H9 (cell line): Measurements from ENCODE around the gene LRRC28. TPM values are rescaled to one million over a fixed set of nuclear protein-coding genes. Genes with fewer than 3 reads are reported as not detected.

ENCODE experiments used
- DNase-seq: peaks from one replicate; pipeline ENCODE4 v3.0.0-alpha.2; 2017
- H2AFZ ChIP-seq: one replicate; pipeline ENCODE4 v1.6.1; 2013; ENCODE audit warnings: mild to moderate bottlenecking, low read length, control low read depth, moderate library complexity
- H2AK5ac ChIP-seq: 2 replicates; pipeline ENCODE4 v1.6.1; 2013; ENCODE audit warnings: low read length, control low read depth, mixed read lengths; ENCODE audit not compliant: insufficient read length
- H2BK120ac ChIP-seq: one replicate; pipeline ENCODE4 v1.6.1; 2013; ENCODE audit warnings: low read depth, mild to moderate bottlenecking, low read length, control low read depth, inconsistent platforms; ENCODE audit not compliant: poor library complexity, severe bottlenecking
- H2BK12ac ChIP-seq: 2 replicates; pipeline ENCODE4 v1.6.1; 2013; ENCODE audit warnings: low read length, control low read depth, mixed read lengths, low read depth; ENCODE audit not compliant: insufficient read length
- H2BK15ac ChIP-seq: 2 replicates; pipeline ENCODE4 v1.6.1; 2013; ENCODE audit warnings: low read depth, low read length, control low read depth
- H2BK20ac ChIP-seq: one replicate; pipeline ENCODE4 v1.6.1; 2013; ENCODE audit warnings: low read depth, mild to moderate bottlenecking, low read length, control low read depth, inconsistent platforms; ENCODE audit not compliant: poor library complexity, severe bottlenecking
- H2BK5ac ChIP-seq: 2 replicates; pipeline ENCODE4 v1.6.1; 2013; ENCODE audit warnings: low read length, control low read depth, mixed read lengths; ENCODE audit not compliant: insufficient read length
- H3K14ac ChIP-seq: 2 replicates; pipeline ENCODE4 v1.6.1; 2013; ENCODE audit warnings: low read length, control low read depth; ENCODE audit not compliant: insufficient read depth
- H3K18ac ChIP-seq: 2 replicates; pipeline ENCODE4 v1.6.1; 2013; ENCODE audit warnings: low read depth, mild to moderate bottlenecking, mixed read lengths, low read length, control low read depth; ENCODE audit not compliant: insufficient read length
- H3K23ac ChIP-seq: 2 replicates; pipeline ENCODE4 v1.6.1; 2013; ENCODE audit warnings: low read length, control low read depth, mixed read lengths, low read depth; ENCODE audit not compliant: insufficient read length
- H3K23me2 ChIP-seq: 2 replicates; pipeline ENCODE4 v1.6.1; 2013; ENCODE audit warnings: low read depth, mild to moderate bottlenecking, mixed read lengths, low read length, control low read depth; ENCODE audit not compliant: insufficient read length, poor library complexity, severe bottlenecking
- H3K27ac ChIP-seq: 2 replicates; pipeline ENCODE4 v1.5.1; 2013; ENCODE audit warnings: low read length, control low read depth, mixed read lengths, low read depth; ENCODE audit not compliant: insufficient read length
- H3K27me3 ChIP-seq: 2 replicates; pipeline ENCODE4 v1.6.1; 2013; ENCODE audit warnings: low read length, control low read depth, inconsistent platforms; ENCODE audit not compliant: insufficient read depth
- H3K4ac ChIP-seq: 2 replicates; pipeline ENCODE4 v1.6.1; 2013; ENCODE audit warnings: low read depth, mild to moderate bottlenecking, control low read depth, inconsistent platforms, low read length, moderate library complexity
- H3K4me1 ChIP-seq: 2 replicates; pipeline ENCODE4 v1.6.1; 2013; ENCODE audit warnings: low read length, control low read depth, inconsistent platforms; ENCODE audit not compliant: insufficient read depth
- H3K4me2 ChIP-seq: 2 replicates; pipeline ENCODE4 v1.6.1; 2013; ENCODE audit warnings: low read length, control low read depth, mixed read lengths; ENCODE audit not compliant: insufficient read length, insufficient read depth
- H3K56ac ChIP-seq: 2 replicates; pipeline ENCODE4 v1.6.1; 2013; ENCODE audit warnings: low read depth, mild to moderate bottlenecking, mixed read lengths, low read length, control low read depth; ENCODE audit not compliant: insufficient read length
- H3K79me1 ChIP-seq: 2 replicates; pipeline ENCODE4 v1.6.1; 2013; ENCODE audit warnings: low read depth, mild to moderate bottlenecking, moderate library complexity, low read length, control low read depth, inconsistent platforms; ENCODE audit not compliant: insufficient read depth, poor library complexity, severe bottlenecking
- H3K79me2 ChIP-seq: 2 replicates; pipeline ENCODE4 v1.6.1; 2013; ENCODE audit warnings: low read length, control low read depth, inconsistent platforms; ENCODE audit not compliant: insufficient read depth
- H3K9ac ChIP-seq: 2 replicates; pipeline ENCODE4 v1.6.1; 2013; ENCODE audit warnings: low read length, control low read depth, mixed read lengths; ENCODE audit not compliant: insufficient read length; ENCODE audit errors: extremely low read depth
- H3K9me3 ChIP-seq: one replicate; pipeline ENCODE4 v1.6.1; 2013; ENCODE audit warnings: low read depth, low read length, inconsistent platforms; ENCODE audit not compliant: control insufficient read depth
- H3T11ph ChIP-seq: one replicate; pipeline ENCODE4 v1.6.1; 2013; ENCODE audit warnings: mild to moderate bottlenecking, low read length, control low read depth, inconsistent platforms
- H4K20me1 ChIP-seq: one replicate; pipeline ENCODE4 v1.6.1; 2013; ENCODE audit not compliant: control insufficient read depth, insufficient read length, insufficient read depth
- H4K5ac ChIP-seq: 2 replicates; pipeline ENCODE4 v1.6.1; 2013; ENCODE audit warnings: low read depth, mild to moderate bottlenecking, mixed read lengths, low read length, control low read depth; ENCODE audit not compliant: insufficient read length
- H4K8ac ChIP-seq: replicated peaks from 2 replicates; pipeline ENCODE4 v1.6.1; 2013; ENCODE audit warnings: low read length, control low read depth, mixed read lengths, low read depth; ENCODE audit not compliant: insufficient read length
- H4K91ac ChIP-seq: 2 replicates; pipeline ENCODE4 v1.6.1; 2013; ENCODE audit warnings: low read depth, mild to moderate bottlenecking, moderate library complexity, mixed read lengths, low read length, control low read depth; ENCODE audit not compliant: insufficient read length
- H3K27ac Mint-ChIP-seq, 3 experiments: 2 replicates in 2 of 3; 3 replicates in 1 of 3; pipeline ENCODE4 v1.8.0; 2020 to 2021; ENCODE audit warnings: mixed read lengths in 3 of 3, mild to moderate bottlenecking in 1 of 3, moderate library complexity in 1 of 3
- H3K27me3 Mint-ChIP-seq: 2 replicates; pipeline ENCODE4 v1.8.0; 2021; ENCODE audit warnings: low read depth, mild to moderate bottlenecking, moderate library complexity, mixed read lengths
- H3K36me3 Mint-ChIP-seq, 3 experiments: 2 replicates in 2 of 3; 3 replicates in 1 of 3; pipeline ENCODE4 v1.8.0; 2020 to 2021; ENCODE audit warnings: low read depth in 3 of 3, mixed read lengths in 3 of 3; ENCODE audit not compliant: insufficient read depth in 1 of 3
- H3K4me1 Mint-ChIP-seq, 2 experiments: 2 replicates each; pipeline ENCODE4 v1.8.0; 2020; ENCODE audit warnings: mixed read lengths in 2 of 2
- H3K4me3 Mint-ChIP-seq, 2 experiments: 2 replicates in 1 of 2; 3 replicates in 1 of 2; pipeline ENCODE4 v1.8.0; 2020 to 2021; ENCODE audit warnings: mild to moderate bottlenecking in 2 of 2, mixed read lengths in 2 of 2, moderate library complexity in 1 of 2
- H3K9me3 Mint-ChIP-seq, 2 experiments: 2 replicates in 1 of 2; 3 replicates in 1 of 2; pipeline ENCODE4 v1.8.0; 2020; ENCODE audit warnings: mild to moderate bottlenecking in 2 of 2, mixed read lengths in 2 of 2, moderate library complexity in 1 of 2
- WGBS: extraction: QIAGEN DNeasy Blood & Tissue Kit; methylation state at CpG from one replicate; pipeline ENCODE4 v1.1.7; 2013; ENCODE audit warnings: missing lambda C conversion rate, low lambda C conversion rate, mixed read lengths; ENCODE audit not compliant: insufficient read length; ENCODE audit errors: extremely low coverage; 5-methylcytosine and 5-hydroxymethylcytosine counted together
- total RNA-seq: library from RNA; stranded (reverse); gene quantifications from 2 replicates; pipeline ENCODE4 v1.2.1, GENCODE V29; 2021
- TF ChIP-seq, protein P1 (sequence below): fragments of 200-600 bp; sonication (generic); conservative IDR thresholded peaks from 3 replicates; pipeline ENCODE4 v1.8.0; 2021; ENCODE audit warnings: antibody characterized with exemption, mild to moderate bottlenecking

LRRC28 gene
- total RNA-seq, 1 experiment from 2014 or later: 17.6 TPM

DNA sequence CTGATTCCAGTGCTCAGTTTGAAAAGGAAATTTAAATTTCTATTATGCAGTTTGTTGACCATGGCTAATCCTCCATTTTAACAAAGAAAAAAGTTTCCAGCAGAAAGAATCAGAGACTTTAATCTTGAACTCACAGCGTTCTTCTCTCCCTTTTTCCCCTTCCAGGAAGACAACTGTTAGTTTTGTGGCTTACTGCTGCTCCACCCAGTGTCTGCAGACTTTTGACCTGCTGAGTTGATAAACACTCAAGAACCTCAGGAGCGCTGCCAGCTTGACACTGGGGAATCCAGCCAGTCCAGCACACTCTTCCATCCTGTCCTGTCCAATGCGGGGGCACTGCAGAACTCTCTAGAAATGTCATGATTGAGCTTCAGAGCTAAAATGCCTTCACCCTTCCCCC is 134.6 kb downstream of the LRRC28 start:
- no peaks in the 10 kb centered on the region for H3K27me3 ChIP-seq
- no peak overlapping the region for H3K27ac ChIP-seq
- no peak overlapping the region for H4K5ac ChIP-seq
- H2BK15ac ChIP-seq: no peak overlapping the region
- no peak overlapping the region for H2AFZ ChIP-seq
- no peak overlapping the region for H2BK120ac ChIP-seq
- no peaks in the 10 kb centered on the region for H3K4me1 ChIP-seq
- no peak overlapping the region for H3K9ac ChIP-seq
- peaks cover 16 to 17% of the 10 kb centered on the region in 2 experiments; a peak in 4 of 5 replicates for H3K9me3 Mint-ChIP-seq
- no peak overlapping the region for H3T11ph ChIP-seq
- no peak overlapping the region for H4K91ac ChIP-seq
- H3K18ac ChIP-seq: no peak overlapping the region
- H4K8ac ChIP-seq: no peak overlapping the region
- no peak overlapping the region for H3K4me3 Mint-ChIP-seq
- H3K56ac ChIP-seq: no peak overlapping the region
- TF ChIP-seq, protein P1, sequence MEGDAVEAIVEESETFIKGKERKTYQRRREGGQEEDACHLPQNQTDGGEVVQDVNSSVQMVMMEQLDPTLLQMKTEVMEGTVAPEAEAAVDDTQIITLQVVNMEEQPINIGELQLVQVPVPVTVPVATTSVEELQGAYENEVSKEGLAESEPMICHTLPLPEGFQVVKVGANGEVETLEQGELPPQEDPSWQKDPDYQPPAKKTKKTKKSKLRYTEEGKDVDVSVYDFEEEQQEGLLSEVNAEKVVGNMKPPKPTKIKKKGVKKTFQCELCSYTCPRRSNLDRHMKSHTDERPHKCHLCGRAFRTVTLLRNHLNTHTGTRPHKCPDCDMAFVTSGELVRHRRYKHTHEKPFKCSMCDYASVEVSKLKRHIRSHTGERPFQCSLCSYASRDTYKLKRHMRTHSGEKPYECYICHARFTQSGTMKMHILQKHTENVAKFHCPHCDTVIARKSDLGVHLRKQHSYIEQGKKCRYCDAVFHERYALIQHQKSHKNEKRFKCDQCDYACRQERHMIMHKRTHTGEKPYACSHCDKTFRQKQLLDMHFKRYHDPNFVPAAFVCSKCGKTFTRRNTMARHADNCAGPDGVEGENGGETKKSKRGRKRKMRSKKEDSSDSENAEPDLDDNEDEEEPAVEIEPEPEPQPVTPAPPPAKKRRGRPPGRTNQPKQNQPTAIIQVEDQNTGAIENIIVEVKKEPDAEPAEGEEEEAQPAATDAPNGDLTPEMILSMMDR: no peak
- no peaks in the 10 kb centered on the region for H3K79me1 ChIP-seq
- no peak overlapping the region for H3K14ac ChIP-seq
- peak overlapping the region in 1 of 3 experiments; percentile 59; a peak in 2 of 7 replicates for H3K27ac Mint-ChIP-seq
- no peak overlapping the region for H3K4me2 ChIP-seq
- H2BK12ac ChIP-seq: no peak overlapping the region
- H3K9me3 ChIP-seq: no peaks in the 10 kb centered on the region
- H4K20me1 ChIP-seq: no peaks in the 10 kb centered on the region
- H3K36me3 Mint-ChIP-seq: peaks cover 7 to 13% (median 10%) of the 10 kb centered on the region in 3 experiments
- H3K23ac ChIP-seq: no peak overlapping the region
- no peaks in the 10 kb centered on the region for H3K27me3 Mint-ChIP-seq
- no peaks in the 10 kb centered on the region for H3K23me2 ChIP-seq
- no peak overlapping the region for H3K4ac ChIP-seq
- H3K4me1 Mint-ChIP-seq: peaks cover 14 to 15% of the 10 kb centered on the region in 2 experiments
- no peak overlapping the region for H2AK5ac ChIP-seq
- DNase-seq: no peak
- no peaks in the 10 kb centered on the region for H3K79me2 ChIP-seq
- no peak overlapping the region for H2BK5ac ChIP-seq
- no peak overlapping the region for H2BK20ac ChIP-seq
- WGBS: no CpG with 5 or more reads among the region's 3 CpGs
